GM18526 (cell line): ENCODE data around the gene CEP295NL.

Experiments
- POLR2A ChIP-seq: IDR thresholded peaks from 3 replicates; pipeline ENCODE4 v1.6.1; 2011; ENCODE audit not compliant: insufficient read length; ENCODE audit errors: extremely low read depth

The CEP295NL gene

GRCh38 chr17:78865682-78866390 is 37.2 kb downstream of the CEP295NL start:
- no peak for TF ChIP-seq POLR2A

GRCh38 chr17:78864117-78864516 is 38.9 kb downstream of the CEP295NL start:
- no peak for TF ChIP-seq POLR2A

DNA sequence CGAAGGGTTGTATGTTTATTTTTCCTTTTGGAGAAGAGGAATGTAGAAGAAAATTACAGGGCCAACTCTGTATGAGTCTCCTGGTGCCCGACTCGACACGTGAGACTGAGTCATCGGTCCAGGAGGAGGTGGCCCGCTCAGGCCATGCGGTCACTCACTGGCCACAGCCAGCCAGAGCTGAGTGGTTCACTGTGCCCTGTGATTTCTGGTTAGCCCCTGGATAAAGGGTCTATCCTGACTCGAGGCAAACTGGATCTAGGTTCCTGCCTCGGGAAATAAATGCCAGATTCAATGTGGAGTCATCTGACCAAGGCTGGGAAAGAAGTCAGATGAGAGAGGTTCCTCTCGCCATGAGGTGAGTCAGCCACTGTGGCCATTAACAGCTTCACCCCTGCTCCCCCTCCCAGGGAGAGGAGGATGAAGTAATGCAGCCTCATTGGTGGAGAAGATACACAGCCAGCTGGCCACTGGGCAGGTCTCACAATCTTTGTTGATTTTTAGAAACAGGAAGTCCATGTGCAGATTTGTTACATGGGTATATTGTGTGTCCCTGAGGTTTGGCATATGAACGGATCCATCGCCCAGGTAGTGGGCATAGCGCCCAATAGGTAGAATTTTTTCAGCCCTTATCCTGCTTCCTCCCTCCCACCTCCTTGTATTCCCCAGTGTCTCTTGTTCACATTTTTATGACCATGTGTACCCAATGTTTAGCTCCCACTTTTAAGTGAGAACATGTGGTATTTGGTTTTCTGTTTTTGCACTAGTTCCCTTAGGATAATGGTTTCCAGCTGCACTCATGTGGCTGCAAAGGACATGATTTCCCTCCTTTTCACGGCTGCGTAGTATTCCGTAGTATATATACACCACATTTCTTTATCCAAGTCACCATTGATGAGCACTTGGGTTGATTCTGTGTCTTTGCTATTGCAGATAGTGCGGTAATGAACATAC is 40.7 kb downstream of the CEP295NL start:
- no peak for TF ChIP-seq POLR2A

GRCh38 chr17:78861229-78861628 is 41.8 kb downstream of the CEP295NL start:
- TF ChIP-seq POLR2A, result no peak

DNA sequence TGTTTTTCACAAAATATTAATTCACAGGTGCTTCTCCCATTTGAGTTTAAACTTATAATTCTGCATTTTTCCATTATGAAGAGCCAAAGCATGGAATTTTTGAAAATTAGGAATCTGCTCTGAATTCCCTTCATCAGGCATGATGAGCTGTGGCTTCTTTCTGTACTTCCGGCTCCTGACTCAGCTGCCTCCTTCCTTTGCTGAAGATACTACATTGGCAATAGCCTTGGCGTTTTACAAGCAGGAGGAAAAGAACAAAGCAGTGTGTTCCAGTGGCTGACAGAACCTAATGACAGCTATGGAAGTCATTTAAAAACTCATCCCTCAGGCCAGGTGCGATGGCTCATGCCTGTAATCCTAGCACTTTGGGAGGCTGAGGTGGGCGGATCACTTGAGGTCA is 44.0 kb downstream of the CEP295NL start:
- TF ChIP-seq POLR2A, result no peak

GRCh38 chr17:78857266-78857665 is 45.7 kb downstream of the CEP295NL start:
- no peak for TF ChIP-seq POLR2A

DNA sequence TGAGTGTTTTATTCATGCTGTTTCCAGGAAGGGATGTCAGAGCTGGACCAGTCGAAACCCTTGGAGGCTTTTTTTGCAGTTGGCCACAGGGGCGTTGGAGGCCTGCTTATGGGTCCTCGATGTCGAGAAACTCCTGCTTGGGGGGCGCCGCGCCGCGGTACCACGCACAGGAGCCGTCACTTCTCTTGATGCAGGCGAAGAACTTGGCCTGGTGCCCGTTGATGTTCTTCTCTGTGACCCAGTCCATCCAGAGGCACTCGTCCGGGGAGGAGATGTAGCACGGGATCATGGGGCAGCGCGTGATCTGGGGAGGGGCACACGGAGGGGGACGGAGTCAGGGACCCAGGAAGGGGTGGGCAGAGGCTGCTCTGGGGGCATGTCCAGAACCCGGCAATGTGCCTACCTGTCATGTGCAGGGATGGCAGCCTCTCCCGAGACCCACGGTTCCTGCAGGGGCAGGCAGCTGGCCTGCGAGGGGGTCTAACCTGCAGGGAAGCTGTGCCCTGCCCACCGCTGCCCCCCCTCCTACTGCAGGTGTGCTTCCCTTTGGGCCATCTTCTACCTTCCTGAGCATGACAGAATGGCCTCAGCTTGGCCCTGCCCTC is 47.3 kb downstream of the CEP295NL start:
- no peak for TF ChIP-seq POLR2A

- TF ChIP-seq POLR2A, result no peak
Measured at GRCh38 chr17:78854508-78854907, 48.5 kb downstream of the CEP295NL start.

DNA sequence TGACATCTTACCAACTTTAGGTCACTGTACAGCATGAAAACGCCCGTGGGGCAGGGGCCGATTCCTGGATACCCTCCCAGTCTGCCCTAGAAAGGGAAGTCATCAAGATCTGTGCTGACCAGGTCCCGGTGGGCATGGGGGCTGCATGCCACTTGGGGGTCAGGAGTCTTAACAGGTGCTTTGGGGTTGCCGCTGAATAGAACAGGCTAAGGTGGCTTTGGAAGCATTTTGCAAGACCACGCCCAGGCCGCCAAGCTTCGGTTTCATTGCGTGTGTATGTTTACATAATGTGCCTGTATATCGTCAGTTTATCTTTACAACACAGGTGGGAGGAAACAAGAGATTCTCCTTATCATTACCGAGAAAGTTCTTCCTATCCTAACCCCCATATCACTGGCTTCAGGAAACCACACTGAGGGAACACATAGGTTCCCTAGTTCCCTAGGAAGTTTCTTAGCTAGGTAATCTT is 49.0 kb downstream of the CEP295NL start:
- no peak for TF ChIP-seq POLR2A

GRCh38 chr17:78852709-78853121 is 50.3 kb downstream of the CEP295NL start:
- TF ChIP-seq POLR2A, result no peak

DNA sequence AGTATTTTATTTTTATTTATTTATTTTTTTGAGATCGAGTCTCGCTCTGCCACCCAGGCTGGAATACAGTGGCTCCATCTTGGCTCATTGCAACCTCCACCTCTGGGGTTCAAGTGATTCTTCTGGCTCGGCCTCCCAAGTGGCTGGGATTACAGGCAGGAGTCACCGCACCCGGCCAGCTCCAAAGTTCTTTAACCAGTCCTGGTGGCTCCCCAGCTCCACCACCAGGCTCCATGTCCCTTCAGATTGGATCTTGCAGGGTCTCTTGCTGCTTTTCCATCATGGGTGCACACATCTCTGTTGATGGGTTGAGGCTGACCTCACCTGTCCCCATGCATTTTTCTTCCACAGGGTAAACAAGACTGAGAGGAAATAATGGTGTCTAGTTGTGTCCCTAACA is 54.0 kb downstream of the CEP295NL start:
- no peak for TF ChIP-seq POLR2A

DNA sequence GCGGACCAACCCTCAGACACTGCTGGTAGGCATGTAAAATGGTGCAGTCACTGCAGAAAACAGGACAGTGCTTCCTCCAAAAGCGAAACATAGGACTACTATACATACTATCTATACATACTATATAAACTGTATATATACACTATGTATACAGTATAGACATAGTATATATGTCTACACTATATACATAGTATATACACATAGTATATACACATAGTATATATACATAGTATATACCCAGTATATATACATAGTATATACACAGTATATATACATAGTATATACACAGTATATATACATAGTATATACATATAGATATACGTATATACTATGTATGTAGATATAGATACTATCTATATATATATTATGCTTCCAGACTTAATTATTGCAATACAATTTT is 55.9 kb downstream of the CEP295NL start:
- TF ChIP-seq POLR2A, result no peak

GRCh38 chr17:78844301-78845005 is 58.5 kb downstream of the CEP295NL start:
- no peak for TF ChIP-seq POLR2A

DNA sequence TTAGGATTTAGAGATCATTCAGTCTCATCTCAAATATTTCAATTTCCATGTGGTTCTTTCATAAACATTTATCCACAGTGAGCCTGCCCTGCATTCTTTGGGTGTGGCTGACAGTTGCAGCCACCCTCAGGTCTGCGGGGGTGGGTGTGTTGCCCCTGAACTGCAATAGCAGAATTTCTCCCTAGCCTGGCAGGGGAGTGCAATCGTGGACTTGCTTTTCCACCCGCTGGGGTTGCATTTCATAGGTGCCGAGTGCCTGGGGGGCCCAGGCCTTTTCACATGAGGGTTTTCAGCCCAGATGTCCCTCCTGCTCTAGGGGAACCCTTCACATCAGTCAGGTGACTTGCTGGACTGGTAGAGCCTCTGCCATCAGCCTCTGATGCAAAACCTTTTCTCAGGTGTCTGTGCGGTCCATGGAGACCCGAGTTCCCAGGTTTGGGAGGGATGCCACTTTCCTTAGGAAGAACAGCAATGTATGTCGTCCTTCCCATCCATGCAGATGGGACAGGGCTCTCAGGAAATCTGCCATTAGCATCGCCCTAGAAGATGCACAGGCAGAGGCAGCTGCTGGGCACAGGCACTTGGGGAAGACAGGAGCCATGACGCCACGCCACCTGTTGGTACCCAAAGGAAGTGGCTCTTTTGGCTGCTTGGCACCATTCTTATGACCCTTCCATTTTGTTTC is 60.0 kb downstream of the CEP295NL start:
- no peak for TF ChIP-seq POLR2A
